Activated CD8-positive, alpha-beta T cell treated with anti-CD3 and anti-CD28 coated beads, Interleukin-2, amount 10 ng/mL, durations not matched to agents 7 days and 5 days (primary cell): ENCODE measurements around the gene KIR3DL3. TPM values are rescaled to one million over a fixed set of nuclear protein-coding genes. Genes with fewer than 3 reads are reported as not detected.
"Not testable (repeated sequence)": the region's sequence is repeated elsewhere in the genome, so short reads cannot be mapped to it uniquely, and the experiment has no call there.

Source experiments
- ATAC-seq: fragments of 150-1000 bp; cut with Tn5 transposase; one replicate; pipeline ENCODE4 v1.10.0; 2021; ENCODE audit warnings: moderate library complexity
- CTCF ChIA-PET: fragments of 350-600 bp; sonication (Branson Sonifier 250); formaldehyde crosslinking; loops from one replicate; lab custom pipeline; 2021; ENCODE audit warnings: antibody characterized with exemption; lab: Charles Lee
- POLR2A ChIA-PET: fragments of 350-600 bp; sonication (Branson Sonifier 250); formaldehyde crosslinking; loops from one replicate; lab custom pipeline; 2021; ENCODE audit warnings: antibody characterized with exemption; lab: Charles Lee
- DNase-seq: peaks from one replicate; pipeline ENCODE4 v3.0.0-alpha.2; 2020
- H3K27ac Mint-ChIP-seq: one replicate; pipeline ENCODE4 v1.8.0; 2021; ENCODE audit warnings: mild to moderate bottlenecking, mixed read lengths
- H3K27me3 Mint-ChIP-seq: one replicate; pipeline ENCODE4 v1.8.0; 2021; ENCODE audit warnings: low read depth, mixed read lengths
- H3K36me3 Mint-ChIP-seq: one replicate; pipeline ENCODE4 v1.8.0; 2021; ENCODE audit warnings: low read depth, mixed read lengths
- H3K4me1 Mint-ChIP-seq: one replicate; pipeline ENCODE4 v1.8.0; 2021; ENCODE audit warnings: low read depth, mixed read lengths
- H3K4me3 Mint-ChIP-seq: one replicate; pipeline ENCODE4 v1.8.0; 2021; ENCODE audit warnings: mild to moderate bottlenecking, mixed read lengths
- H3K9me3 Mint-ChIP-seq: one replicate; pipeline ENCODE4 v1.8.0; 2022; ENCODE audit warnings: mixed read lengths; ENCODE audit not compliant: insufficient read depth
- total RNA-seq, 2 experiments: library from RNA; stranded (reverse); gene quantifications; one replicate each; pipeline ENCODE4 v1.2.3, GENCODE V29; 2021

The KIR3DL3 gene
- total RNA-seq, 2 experiments from 2014 or later, result 0.13 TPM; not detected in 1

- CTCF ChIA-PET, ATAC-seq, H3K9me3 Mint-ChIP-seq, H3K27me3 Mint-ChIP-seq, POLR2A ChIA-PET, H3K4me1 Mint-ChIP-seq, H3K36me3 Mint-ChIP-seq, H3K4me3 Mint-ChIP-seq, DNase-seq, H3K27ac Mint-ChIP-seq: not testable (repeated sequence)
Measured at GRCh38 chr19:54738306-54738705, 14.1 kb downstream of the KIR3DL3 start, which contains the start of gene KIR2DL3. Gene KIR2DL3 (plus strand): TSS chr19:54738513. CDS start chr19:54738546, 33 bp downstream.

DNA sequence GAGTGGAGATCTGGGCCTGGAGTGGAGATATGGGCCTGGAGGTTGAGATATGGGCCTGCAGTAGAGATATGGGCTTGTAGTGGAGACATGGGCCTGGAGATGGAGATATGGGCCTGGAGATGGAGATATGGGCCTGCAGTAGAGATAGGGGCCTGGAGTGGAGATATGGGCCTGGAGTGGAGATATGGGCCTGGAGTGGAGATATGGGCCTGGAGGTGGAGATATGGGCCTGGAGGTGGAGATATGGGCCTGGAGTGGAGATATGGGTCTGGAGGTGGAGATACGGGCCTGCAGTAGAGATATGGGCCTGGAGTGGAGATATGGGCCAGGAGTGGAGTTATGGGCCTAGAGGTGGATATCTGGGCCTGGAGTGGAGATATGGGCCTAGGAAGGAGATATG is 14.5 kb downstream of the KIR3DL3 start:
- Mint-ChIP-seq H3K4me1 (no peaks in the 10 kb centered on the region), H3K27me3 (peaks cover 3% of the 10 kb centered on the region), H3K27ac (no peak overlapping the region), H3K36me3 (no peaks in the 10 kb centered on the region), H3K9me3 (no peaks in the 10 kb centered on the region), H3K4me3 (no peak overlapping the region)
- DNase-seq (no peak), ATAC-seq (no peak)
- ChIA-PET CTCF (no interaction called here), POLR2A (no interaction called here)

GRCh38 chr19:54739587-54740497 is 15.6 kb downstream of the KIR3DL3 start:
- no peak for DNase-seq
- Mint-ChIP-seq H3K36me3 (no peaks in the 10 kb centered on the region), H3K27me3 (peaks cover 3% of the 10 kb centered on the region), H3K4me1 (no peaks in the 10 kb centered on the region), H3K9me3 (no peaks in the 10 kb centered on the region), H3K4me3 (no peak overlapping the region), H3K27ac (no peak overlapping the region)
- POLR2A ChIA-PET, result no interaction called here
- ATAC-seq, result no peak
- CTCF ChIA-PET, result no interaction called here

- H3K4me3 Mint-ChIP-seq, H3K27me3 Mint-ChIP-seq, H3K9me3 Mint-ChIP-seq, H3K4me1 Mint-ChIP-seq, DNase-seq, ATAC-seq, CTCF ChIA-PET, H3K36me3 Mint-ChIP-seq, H3K27ac Mint-ChIP-seq, POLR2A ChIA-PET: not testable (repeated sequence)
Measured at GRCh38 chr19:54741950-54742349, 17.7 kb downstream of the KIR3DL3 start.

GRCh38 chr19:54744080-54744479 is 19.8 kb downstream of the KIR3DL3 start:
- DNase-seq, CTCF ChIA-PET, H3K27me3 Mint-ChIP-seq, H3K4me3 Mint-ChIP-seq, H3K36me3 Mint-ChIP-seq, H3K27ac Mint-ChIP-seq, H3K9me3 Mint-ChIP-seq, POLR2A ChIA-PET, ATAC-seq, H3K4me1 Mint-ChIP-seq: not testable (repeated sequence)

- POLR2A ChIA-PET, ATAC-seq: not testable (repeated sequence)
Measured at GRCh38 chr19:54747614-54748322, 23.5 kb downstream of the KIR3DL3 start.

GRCh38 chr19:54750276-54750675 is 26.0 kb downstream of the KIR3DL3 start:
- H3K4me1 Mint-ChIP-seq, DNase-seq, H3K9me3 Mint-ChIP-seq, ATAC-seq, POLR2A ChIA-PET, H3K4me3 Mint-ChIP-seq, H3K36me3 Mint-ChIP-seq, CTCF ChIA-PET, H3K27me3 Mint-ChIP-seq, H3K27ac Mint-ChIP-seq: not testable (repeated sequence)

More at GRCh38 chr19:54747614-54748322, 23.5 kb downstream of the KIR3DL3 start:
- H3K27ac Mint-ChIP-seq, H3K4me1 Mint-ChIP-seq, DNase-seq, CTCF ChIA-PET, H3K4me3 Mint-ChIP-seq, H3K27me3 Mint-ChIP-seq, H3K36me3 Mint-ChIP-seq, H3K9me3 Mint-ChIP-seq: not testable (repeated sequence)

DNA sequence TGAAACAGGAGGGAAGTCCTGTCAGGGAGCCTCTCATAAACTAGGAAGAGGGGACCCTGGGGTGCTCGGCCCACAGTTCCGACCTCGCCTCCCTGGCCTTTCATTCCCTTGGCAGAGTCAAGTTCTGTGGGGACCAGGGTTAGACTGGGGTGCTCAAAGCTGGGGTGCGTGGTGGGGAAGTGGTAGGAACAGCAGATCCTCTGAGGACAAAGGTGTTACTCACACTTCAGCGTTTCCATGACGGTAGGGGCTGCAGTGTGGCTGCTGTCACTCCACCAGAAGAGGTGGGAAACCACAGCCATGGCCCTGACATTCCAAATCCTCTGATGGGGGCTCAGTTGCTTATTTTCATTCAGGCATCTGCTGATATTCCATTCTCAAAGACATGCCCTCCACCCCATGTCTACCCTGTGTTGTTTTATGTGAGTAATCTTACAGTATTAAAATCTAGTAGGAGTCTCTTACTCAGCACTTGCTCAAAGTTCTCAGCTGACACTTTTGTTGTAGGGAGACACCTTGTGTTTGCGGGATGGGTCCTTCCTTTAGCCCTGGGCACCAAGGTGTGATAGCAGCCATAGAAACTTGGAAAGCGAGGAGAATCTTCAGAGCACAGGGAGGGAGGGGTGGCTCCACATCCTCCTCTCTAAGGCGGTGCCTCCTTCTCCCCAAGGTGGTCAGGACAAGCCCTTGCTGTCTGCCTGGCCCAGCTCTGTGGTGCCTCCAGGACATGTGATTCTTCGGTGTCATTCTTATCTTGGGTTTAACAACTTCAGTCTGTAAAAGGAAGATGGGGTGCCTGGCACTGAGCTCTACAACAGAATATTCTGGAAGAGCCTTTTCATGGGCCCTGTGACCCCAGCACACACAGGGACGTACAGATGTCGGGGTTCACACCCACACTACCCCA is 32.2 kb downstream of the KIR3DL3 start:
- H3K27me3 Mint-ChIP-seq, POLR2A ChIA-PET, H3K27ac Mint-ChIP-seq, H3K4me3 Mint-ChIP-seq, H3K36me3 Mint-ChIP-seq, H3K9me3 Mint-ChIP-seq, ATAC-seq, CTCF ChIA-PET, H3K4me1 Mint-ChIP-seq, DNase-seq: not testable (repeated sequence)

DNA sequence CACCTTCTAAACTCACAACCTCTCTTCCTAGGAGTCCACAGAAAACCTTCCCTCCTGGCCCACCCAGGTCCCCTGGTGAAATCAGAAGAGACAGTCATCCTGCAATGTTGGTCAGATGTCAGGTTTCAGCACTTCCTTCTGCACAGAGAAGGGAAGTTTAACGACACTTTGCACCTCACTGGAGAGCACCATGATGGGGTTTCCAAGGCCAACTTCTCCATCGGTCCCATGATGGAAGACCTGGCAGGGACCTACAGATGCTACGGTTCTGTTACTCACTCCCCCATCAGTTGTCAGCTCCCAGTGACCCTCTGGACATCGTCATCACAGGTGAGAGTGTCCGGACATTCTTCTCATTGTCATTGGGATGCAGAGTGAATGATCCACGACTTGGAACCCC is 34.3 kb downstream of the KIR3DL3 start:
- H3K4me1 Mint-ChIP-seq, POLR2A ChIA-PET, H3K4me3 Mint-ChIP-seq, ATAC-seq, H3K27ac Mint-ChIP-seq, H3K9me3 Mint-ChIP-seq, DNase-seq, H3K36me3 Mint-ChIP-seq, H3K27me3 Mint-ChIP-seq, CTCF ChIA-PET: not testable (repeated sequence)

DNA sequence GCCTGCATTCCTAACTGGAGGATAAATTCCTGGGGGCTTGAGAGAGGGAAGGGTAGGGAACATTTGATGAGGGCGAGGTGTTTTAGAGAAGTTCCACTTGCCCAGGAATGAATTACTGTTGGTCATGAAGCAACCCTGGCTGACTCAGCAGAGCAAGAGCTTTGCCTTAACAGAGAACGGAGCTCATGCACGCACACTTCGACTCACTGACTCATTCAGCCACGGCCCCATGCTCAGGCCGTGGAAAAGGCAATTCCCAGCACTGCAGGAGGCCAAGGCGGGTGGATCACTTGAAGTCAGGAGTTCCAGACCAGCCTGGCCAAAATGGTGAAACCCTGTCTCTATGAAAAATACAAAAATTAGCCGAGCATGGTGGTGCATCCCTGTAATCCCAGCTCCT is 40.0 kb downstream of the KIR3DL3 start:
- H3K4me3 Mint-ChIP-seq, ATAC-seq, POLR2A ChIA-PET, CTCF ChIA-PET, H3K27ac Mint-ChIP-seq, H3K36me3 Mint-ChIP-seq, H3K4me1 Mint-ChIP-seq, H3K27me3 Mint-ChIP-seq, DNase-seq, H3K9me3 Mint-ChIP-seq: not testable (repeated sequence)

DNA sequence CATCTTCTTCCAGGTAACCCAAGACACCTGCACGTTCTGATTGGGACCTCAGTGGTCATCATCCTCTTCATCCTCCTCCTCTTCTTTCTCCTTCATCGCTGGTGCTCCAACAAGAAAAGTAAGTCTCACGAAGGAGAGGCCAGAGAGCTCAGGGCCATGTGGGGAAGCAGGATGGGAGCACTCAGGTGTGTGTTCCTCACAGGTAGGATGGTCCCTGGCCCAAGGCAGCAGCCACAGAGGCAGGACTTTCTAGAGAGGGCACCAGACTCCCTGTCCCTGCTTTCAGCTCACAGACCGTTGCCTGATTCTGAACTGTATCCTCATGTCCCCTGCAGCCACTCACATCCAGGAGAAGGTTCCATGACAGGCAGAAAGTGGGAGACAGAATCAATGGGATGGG is 42.2 kb downstream of the KIR3DL3 start:
- H3K27ac Mint-ChIP-seq, ATAC-seq, H3K4me1 Mint-ChIP-seq, CTCF ChIA-PET, H3K4me3 Mint-ChIP-seq, H3K36me3 Mint-ChIP-seq, POLR2A ChIA-PET, H3K27me3 Mint-ChIP-seq, DNase-seq, H3K9me3 Mint-ChIP-seq: not testable (repeated sequence)
